Limb (tissue), 2 donors: ENCODE results near the gene PLXNC1.
A peak's percentile ranks its signal among the peaks of the same experiment; 100 is the strongest.

Source experiments
- DNase-seq, 2 donors: peaks; one replicate each; pipeline ENCODE4 v3.0.0-alpha.2; 2016; ENCODE audit errors: extremely low spot score in 2 of 2

The PLXNC1 gene

DNA sequence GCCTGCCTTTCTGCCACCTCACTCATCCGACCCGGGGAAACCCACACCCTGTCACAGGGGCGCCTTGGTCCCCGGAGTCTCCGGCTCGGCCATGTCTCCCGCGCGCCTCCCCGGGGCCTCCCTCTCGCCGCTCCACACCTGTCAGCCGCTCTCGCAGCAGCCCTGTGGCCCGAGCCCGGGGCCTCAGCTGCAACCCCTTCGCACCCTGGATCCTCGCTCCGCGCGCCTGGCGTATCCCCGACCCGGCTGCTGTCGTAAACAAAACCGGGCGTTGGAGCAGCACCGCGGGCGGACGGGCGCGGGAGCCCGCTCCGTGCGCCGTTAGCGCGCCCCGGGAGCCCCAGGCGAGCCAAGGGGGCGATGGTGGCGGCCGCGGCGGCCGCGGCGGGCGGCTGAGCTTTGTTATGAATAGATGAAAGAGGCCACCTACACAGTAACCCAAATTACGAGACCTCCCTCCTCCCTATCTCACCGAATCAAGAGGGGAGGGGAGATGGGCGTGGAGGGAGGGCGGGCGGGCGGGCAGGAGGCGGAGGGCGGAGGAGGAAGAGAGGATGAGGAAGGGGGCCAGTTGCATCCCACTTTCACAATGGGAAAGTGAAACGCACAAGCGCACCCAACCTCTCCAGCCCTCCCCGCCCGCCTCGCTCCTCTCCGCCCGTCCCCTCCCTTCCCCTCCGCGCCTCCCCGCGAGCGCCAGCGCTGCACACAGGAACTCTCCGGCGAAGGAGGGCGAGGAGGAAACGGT lies at the start of gene PLXNC1:
TSS of gene PLXNC1 (plus strand) at position 587 of the 748 bp plus-strand sequence. CDS start 395 bp downstream, outside the sequence.
- DNase-seq: peak in 1 of 2 donors; percentile 69

DNA sequence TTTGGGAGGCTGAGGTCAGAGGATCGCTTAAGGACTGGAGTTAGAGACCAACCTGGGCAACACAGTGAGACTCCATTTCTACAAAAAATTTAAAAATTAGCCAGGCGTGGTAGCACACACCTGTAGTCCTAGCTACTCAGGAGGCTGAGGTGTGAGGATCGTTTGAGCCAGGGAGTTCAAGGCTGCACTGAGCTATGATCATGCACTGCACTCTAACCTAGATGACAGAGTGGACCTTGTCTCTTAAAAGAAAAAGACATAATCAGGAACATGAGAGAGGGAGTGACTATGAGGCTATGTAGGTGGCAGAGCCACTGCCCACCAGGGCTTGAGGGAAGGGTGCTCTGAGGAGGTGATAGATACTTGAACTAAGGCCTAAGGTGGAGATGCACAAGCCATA lies 49.2 kb upstream of the PLXNC1 start:
- no peak for DNase-seq

GRCh38 chr12:94099632-94100031 lies 48.7 kb upstream of the PLXNC1 start:
- peak in 1 of 2 donors; percentile 55 for DNase-seq

DNA sequence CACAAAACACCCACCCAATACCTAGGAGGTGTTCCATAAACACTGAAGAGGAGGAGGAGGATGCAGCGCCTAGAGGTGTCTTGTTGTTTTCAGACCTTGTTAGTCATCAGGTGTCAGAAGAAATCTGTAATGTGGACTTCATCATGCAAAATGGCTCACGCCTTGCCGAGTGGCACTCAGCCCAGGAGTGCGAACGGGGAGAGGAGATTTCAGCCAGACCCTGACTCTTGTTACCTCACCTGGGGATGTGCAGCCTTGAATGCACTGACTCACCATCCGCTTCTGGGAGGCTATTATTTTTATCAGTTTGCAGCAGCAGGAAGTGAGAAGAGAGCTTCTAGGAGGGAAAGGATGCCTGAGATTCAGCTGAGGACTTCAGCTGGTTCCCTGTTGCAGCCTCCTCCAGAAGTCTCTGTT lies 48.2 kb upstream of the PLXNC1 start:
- no peak for DNase-seq

GRCh38 chr12:94100990-94101737 lies 47.2 kb upstream of the PLXNC1 start:
- peak; percentile 89 to 90 for DNase-seq

- DNase-seq: peak; percentile 87 to 91
These were observed 46.4 kb upstream of the PLXNC1 start for GRCh38 chr12:94101738-94102660.

DNA sequence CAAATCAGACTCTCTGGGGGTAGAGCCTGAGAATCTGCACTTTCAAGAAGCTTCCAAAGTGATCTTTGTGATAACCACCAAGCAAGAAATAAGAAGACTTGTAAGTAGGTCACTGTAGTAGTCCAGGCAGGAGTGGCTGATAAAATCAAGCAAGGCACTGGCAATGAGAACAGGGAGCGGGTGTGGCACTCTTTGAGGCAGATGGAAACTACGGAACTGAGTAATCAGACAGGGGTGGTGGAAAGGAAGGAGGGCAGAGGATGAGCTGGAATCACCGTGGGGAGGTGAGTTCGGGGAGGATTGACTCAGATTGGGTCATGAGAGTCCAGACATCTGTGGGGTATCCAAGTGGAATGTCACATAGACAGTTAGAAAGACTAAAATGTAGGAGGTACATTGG lies 44.4 kb upstream of the PLXNC1 start:
- no peak for DNase-seq

- no peak for DNase-seq
These were observed 40.5 kb upstream of the PLXNC1 start for GRCh38 chr12:94107910-94108309.

DNA sequence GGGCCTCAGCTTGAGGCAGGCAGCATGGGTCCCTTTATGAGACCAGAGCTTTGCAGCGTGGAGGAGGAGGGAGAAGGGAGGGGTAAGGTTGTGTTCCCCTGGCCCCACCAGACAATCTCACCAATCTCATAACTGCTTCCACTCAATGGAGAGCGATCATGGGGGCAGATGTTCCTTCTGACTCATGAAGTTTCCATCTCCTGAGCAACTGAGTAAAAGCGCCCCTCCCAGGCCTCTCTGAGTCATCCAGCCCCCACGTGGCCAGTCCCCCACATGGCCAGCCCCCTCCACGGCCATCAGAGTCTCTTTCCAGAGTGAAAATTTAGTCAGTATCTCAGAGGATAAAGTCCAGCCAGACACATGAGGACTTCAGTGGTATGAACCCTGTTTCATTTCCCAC lies 39.2 kb upstream of the PLXNC1 start:
- no peak for DNase-seq

DNA sequence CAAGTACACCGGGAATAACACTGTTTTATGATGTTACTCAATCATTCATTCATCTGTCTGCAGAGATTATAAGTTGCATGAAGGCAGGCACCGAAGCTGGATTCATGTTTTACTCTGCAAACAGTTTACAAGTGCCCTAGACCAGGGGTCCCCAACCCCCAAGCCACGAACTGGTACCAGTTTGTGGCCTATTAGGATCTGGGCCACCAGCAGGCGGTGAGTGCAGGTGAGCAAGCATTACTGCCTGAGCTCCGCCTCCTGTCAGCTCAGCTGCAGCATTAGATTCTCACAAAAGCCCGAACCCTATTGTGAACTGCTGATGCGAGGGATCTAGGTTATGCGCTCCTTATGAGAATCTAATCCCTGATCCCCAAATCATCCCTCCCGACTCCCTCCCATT lies 38.1 kb upstream of the PLXNC1 start:
- no peak for DNase-seq

- no peak for DNase-seq
These were observed 37.1 kb upstream of the PLXNC1 start for GRCh38 chr12:94111302-94111701.

- no peak for DNase-seq
These were observed 36.3 kb upstream of the PLXNC1 start for GRCh38 chr12:94112121-94112520.

GRCh38 chr12:94114166-94114565 lies 34.2 kb upstream of the PLXNC1 start:
- no peak for DNase-seq

GRCh38 chr12:94116191-94116590 lies 32.2 kb upstream of the PLXNC1 start:
- DNase-seq: no peak

DNA sequence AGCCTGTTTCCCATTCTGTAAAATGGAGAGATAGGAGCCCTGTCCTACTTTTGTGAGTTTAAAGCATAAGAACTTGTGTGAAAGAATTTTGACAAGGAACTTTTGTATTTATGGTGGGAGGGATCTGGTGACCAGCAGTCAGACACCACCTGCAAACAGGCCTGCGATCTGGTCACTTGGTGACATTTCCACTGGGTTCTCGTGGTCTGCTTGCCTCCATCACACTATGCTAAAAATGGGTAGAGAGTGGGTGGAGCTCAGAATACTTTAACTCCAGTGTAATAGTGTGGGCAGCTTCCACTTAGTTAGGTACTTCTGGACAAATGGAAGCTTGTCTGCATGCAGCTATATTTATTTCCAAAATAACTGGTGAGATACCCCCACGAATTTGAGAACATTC lies 26.5 kb upstream of the PLXNC1 start:
- DNase-seq: no peak

GRCh38 chr12:94122591-94122990 lies 25.8 kb upstream of the PLXNC1 start:
- no peak for DNase-seq

- no peak for DNase-seq
These were observed 25.2 kb upstream of the PLXNC1 start for GRCh38 chr12:94123127-94123526.

DNA sequence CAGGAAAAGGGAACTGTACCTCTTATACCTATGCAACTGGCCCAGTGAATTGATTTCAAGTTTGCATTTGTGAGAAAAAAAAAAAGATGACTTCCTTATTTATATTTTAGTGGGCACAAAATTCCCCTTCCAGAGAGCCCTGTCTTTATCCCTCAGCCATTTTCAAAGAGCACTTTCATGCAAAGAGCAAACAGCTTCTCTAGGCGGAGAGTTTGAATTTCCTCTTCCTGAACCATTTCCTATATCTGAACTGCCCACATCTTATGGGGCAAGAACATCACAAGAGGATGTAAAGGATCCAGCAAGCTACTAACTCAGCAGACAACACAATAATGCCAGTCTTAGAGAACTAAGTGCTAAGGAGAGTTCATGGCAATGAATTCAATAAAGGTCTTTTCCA lies 22.3 kb upstream of the PLXNC1 start:
- no peak for DNase-seq

GRCh38 chr12:94127239-94128131 lies 20.9 kb upstream of the PLXNC1 start:
- DNase-seq: no peak

DNA sequence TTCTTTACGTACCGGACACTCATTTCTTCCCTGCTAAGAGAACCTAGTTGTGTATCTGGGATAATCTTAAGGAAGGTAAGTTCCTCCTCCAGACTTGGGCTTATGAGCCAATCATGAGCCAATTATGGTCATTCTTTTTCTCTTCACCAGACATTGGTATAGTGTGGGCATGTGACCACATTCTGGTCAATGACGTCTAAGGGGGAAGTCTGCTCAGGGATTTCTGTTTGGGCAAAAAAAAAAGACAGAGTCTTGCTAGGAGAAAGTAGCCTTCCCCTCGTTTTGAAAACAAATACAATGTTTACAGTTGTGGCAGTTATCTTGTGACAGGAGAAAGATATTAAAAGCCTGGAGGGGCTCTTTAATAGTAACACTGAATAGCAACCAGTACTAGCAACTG lies 20.1 kb upstream of the PLXNC1 start:
- no peak for DNase-seq
